ENCODE data around the gene MED14. TPM values are rescaled to one million over a fixed set of nuclear protein-coding genes. Genes with fewer than 3 reads are reported as not detected.

Gene MED14
- total and polyA plus RNA-seq, 10 of the 15 experiments (the other 5 are each of a cell fraction or from before 2014, with no cell fraction given), result 8.8 to 99.4 (median 29.4) TPM

GRCh38 chrX:40735325-40736169 lies at the start of gene MED14 (continued):
- TF ChIP-seq SMAD1 (IDR thresholded peaks at IDR 0.05; ENCODE audit: low read depth, partially characterized antibody), result no peak
- 0 out of 2 replicates have a peak, but pooled peaks have one; percentile 33 for TF ChIP-seq EED (IDR thresholded peaks at IDR 0.05; ENCODE audit: low read depth)
- peak; percentile 77 for TF ChIP-seq SIN3A (IDR thresholded peaks at IDR 0.05; ENCODE audit: low read depth, low read length)
- TF ChIP-seq CUX1 (IDR thresholded peaks at IDR 0.05; ENCODE audit: insufficient replicate concordance, low read depth, low read length), result no peak
- no peak for TF ChIP-seq SRF (IDR thresholded peaks at IDR 0.05; ENCODE audit: low read depth in 2 of 2, low read length in 2 of 2)
- peak; percentile 84 for TF ChIP-seq CREM (IDR thresholded peaks at IDR 0.05; ENCODE audit: low read depth)
- TF ChIP-seq, protein P1, sequence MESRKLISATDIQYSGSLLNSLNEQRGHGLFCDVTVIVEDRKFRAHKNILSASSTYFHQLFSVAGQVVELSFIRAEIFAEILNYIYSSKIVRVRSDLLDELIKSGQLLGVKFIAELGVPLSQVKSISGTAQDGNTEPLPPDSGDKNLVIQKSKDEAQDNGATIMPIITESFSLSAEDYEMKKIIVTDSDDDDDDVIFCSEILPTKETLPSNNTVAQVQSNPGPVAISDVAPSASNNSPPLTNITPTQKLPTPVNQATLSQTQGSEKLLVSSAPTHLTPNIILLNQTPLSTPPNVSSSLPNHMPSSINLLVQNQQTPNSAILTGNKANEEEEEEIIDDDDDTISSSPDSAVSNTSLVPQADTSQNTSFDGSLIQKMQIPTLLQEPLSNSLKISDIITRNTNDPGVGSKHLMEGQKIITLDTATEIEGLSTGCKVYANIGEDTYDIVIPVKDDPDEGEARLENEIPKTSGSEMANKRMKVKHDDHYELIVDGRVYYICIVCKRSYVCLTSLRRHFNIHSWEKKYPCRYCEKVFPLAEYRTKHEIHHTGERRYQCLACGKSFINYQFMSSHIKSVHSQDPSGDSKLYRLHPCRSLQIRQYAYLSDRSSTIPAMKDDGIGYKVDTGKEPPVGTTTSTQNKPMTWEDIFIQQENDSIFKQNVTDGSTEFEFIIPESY (IDR thresholded peaks at IDR 0.05), result no peak
- peak; percentile 50 to 88 for TF ChIP-seq EGR1 (IDR thresholded peaks at IDR 0.05; ENCODE audit: borderline replicate concordance in 1 of 2, low read depth in 2 of 2, low read length in 2 of 2)
- no peak for TF ChIP-seq ASH2L (IDR thresholded peaks at IDR 0.05; ENCODE audit: borderline replicate concordance, low read depth)
- TF ChIP-seq EZH2 (IDR thresholded peaks at IDR 0.05; ENCODE audit: borderline replicate concordance, control insufficient read depth, low read depth, low read length), result no peak
- no peak; the same call in 1 of the 2 replicates for TF ChIP-seq MAX (IDR thresholded peaks at IDR 0.05; ENCODE audit: low read depth, low read length)
- TF ChIP-seq FOXK2 (IDR thresholded peaks at IDR 0.05), result no peak
- TF ChIP-seq, protein P2, sequence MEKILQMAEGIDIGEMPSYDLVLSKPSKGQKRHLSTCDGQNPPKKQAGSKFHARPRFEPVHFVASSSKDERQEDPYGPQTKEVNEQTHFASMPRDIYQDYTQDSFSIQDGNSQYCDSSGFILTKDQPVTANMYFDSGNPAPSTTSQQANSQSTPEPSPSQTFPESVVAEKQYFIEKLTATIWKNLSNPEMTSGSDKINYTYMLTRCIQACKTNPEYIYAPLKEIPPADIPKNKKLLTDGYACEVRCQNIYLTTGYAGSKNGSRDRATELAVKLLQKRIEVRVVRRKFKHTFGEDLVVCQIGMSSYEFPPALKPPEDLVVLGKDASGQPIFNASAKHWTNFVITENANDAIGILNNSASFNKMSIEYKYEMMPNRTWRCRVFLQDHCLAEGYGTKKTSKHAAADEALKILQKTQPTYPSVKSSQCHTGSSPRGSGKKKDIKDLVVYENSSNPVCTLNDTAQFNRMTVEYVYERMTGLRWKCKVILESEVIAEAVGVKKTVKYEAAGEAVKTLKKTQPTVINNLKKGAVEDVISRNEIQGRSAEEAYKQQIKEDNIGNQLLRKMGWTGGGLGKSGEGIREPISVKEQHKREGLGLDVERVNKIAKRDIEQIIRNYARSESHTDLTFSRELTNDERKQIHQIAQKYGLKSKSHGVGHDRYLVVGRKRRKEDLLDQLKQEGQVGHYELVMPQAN (conservative IDR thresholded peaks at IDR 0.05), result peak; percentile 50; the same call in 1 of the 2 replicates
- no peak for TF ChIP-seq CEBPZ (IDR thresholded peaks at IDR 0.05; ENCODE audit: low read depth, low read length)
- peak; percentile 57; the same call in 1 of the 2 replicates for TF ChIP-seq ATF7 (IDR thresholded peaks at IDR 0.05; ENCODE audit: low read depth)

Measured in GM12878 (cell line).